ENCODE data around the gene RPS6KA6.

GRCh38 chrX:84161641-84162040, 26.4 kb downstream of the RPS6KA6 start:
- TF ChIP-seq, protein P1, sequence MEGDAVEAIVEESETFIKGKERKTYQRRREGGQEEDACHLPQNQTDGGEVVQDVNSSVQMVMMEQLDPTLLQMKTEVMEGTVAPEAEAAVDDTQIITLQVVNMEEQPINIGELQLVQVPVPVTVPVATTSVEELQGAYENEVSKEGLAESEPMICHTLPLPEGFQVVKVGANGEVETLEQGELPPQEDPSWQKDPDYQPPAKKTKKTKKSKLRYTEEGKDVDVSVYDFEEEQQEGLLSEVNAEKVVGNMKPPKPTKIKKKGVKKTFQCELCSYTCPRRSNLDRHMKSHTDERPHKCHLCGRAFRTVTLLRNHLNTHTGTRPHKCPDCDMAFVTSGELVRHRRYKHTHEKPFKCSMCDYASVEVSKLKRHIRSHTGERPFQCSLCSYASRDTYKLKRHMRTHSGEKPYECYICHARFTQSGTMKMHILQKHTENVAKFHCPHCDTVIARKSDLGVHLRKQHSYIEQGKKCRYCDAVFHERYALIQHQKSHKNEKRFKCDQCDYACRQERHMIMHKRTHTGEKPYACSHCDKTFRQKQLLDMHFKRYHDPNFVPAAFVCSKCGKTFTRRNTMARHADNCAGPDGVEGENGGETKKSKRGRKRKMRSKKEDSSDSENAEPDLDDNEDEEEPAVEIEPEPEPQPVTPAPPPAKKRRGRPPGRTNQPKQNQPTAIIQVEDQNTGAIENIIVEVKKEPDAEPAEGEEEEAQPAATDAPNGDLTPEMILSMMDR (optimal IDR thresholded peaks at IDR 0.05 in 1 of 3, IDR thresholded peaks at IDR 0.05 in 1 of 3, conservative IDR thresholded peaks at IDR 0.05 in 1 of 3; ENCODE audit: extremely low read depth in 1 of 3, insufficient read depth in 2 of 3, low read length in 3 of 3): no peak
- TF ChIP-seq EZH2 (IDR thresholded peaks at IDR 0.05; ENCODE audit: low read length): no peak

All from keratinocyte (primary cell).